Upper lobe of right lung (tissue), 1 donor: ENCODE data around the gene DCUN1D1. TPM values are rescaled to one million over a fixed set of nuclear protein-coding genes. Genes with fewer than 3 reads are reported as not detected.
A peak's percentile ranks its signal among the peaks of the same experiment; 100 is the strongest.
"Not testable (repeated sequence)": the region's sequence is repeated elsewhere in the genome, so short reads cannot be mapped to it uniquely, and the experiment has no call there.

Experiments used
- ATAC-seq: fragments of 200-7000 bp; cut with Tn5 transposase; one replicate; pipeline ENCODE4 v1.9.1; 2020; ENCODE audit warnings: mild to moderate bottlenecking, moderate library complexity
- DNase-seq: peaks from one replicate; pipeline ENCODE4 v3.0.0-alpha.2; 2020
- H3K27ac ChIP-seq: fragments of 200-600 bp; one replicate; pipeline ENCODE4 v1.8.0; 2022
- H3K27me3 ChIP-seq: fragments of 200-600 bp; one replicate; pipeline ENCODE4 v1.8.0; 2022; ENCODE audit warnings: mild to moderate bottlenecking
- H3K36me3 ChIP-seq: fragments of 200-600 bp; one replicate; pipeline ENCODE4 v1.8.0; 2022
- H3K4me1 ChIP-seq: fragments of 200-600 bp; one replicate; pipeline ENCODE4 v1.8.0; 2022
- H3K4me3 ChIP-seq: fragments of 200-600 bp; one replicate; pipeline ENCODE4 v1.8.0; 2022; ENCODE audit warnings: mild to moderate bottlenecking
- H3K9me3 ChIP-seq: fragments of 200-600 bp; one replicate; pipeline ENCODE4 v1.8.0; 2022
- CTCF ChIP-seq: fragments of 200-600 bp; IDR thresholded peaks from one replicate; pipeline ENCODE4 v1.8.0; 2022; ENCODE audit warnings: antibody characterized with exemption
- intact Hi-C: fragments of 100-400 bp; cut with DNase I; formaldehyde crosslinking; loops from one replicate; pipeline ENCODE4 v1.11.0; 2022
- total RNA-seq: library from RNA; stranded (reverse); fragmentation: NEBNext Ultra II Directional; extraction: Animal tissue kit (Norgen Biotek cat#: 25700); gene quantifications from one replicate; pipeline ENCODE4 v1.2.1, GENCODE V29; 2021
- donor health status: DM: no; HTN: yes; CAD: no; lungs with severe emphysema.

Gene DCUN1D1
- total RNA-seq, 1 donor from 2014 or later, result 49.9 TPM

DNA sequence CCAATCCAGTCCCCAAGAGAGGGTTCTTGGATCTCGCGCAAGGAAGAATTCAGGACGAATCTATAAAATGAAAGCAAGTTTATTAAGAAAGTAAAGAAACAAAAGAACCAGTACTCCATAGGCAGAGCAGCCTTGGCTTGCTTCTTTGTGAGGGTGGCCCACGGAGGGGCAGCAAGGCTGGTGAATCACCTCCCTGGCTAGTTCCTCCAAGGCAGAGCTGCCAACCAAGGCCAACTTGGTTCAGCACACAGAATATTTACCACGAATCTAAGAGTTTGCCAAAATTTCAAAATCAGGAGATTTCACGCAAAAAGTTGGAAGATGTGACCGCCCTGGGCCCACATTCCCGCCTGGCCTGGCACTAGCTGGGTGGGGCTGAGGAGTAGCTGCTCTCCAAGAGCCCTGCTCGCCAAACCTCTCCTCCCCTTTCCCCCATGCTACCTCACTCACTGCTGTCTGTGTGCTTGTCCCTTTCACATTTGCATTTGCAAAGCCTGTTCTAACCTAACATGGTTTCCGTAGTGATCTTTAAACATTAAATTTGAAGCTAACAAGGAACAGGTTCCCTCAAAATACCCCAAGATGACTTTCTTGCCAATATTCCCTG, 26.2 kb upstream of the DCUN1D1 start:
- H3K4me1 ChIP-seq, result no peaks in the 10 kb centered on the region
- intact Hi-C loops, result no loop called here
- no peaks in the 10 kb centered on the region for H3K27me3 ChIP-seq
- no peak for TF ChIP-seq CTCF
- H3K27ac ChIP-seq, result no peak overlapping the region
- no peak for ATAC-seq
- no peaks in the 10 kb centered on the region for H3K36me3 ChIP-seq
- H3K4me3 ChIP-seq, result no peak overlapping the region
- DNase-seq, result no peak
- no peaks in the 10 kb centered on the region for H3K9me3 ChIP-seq

DNA sequence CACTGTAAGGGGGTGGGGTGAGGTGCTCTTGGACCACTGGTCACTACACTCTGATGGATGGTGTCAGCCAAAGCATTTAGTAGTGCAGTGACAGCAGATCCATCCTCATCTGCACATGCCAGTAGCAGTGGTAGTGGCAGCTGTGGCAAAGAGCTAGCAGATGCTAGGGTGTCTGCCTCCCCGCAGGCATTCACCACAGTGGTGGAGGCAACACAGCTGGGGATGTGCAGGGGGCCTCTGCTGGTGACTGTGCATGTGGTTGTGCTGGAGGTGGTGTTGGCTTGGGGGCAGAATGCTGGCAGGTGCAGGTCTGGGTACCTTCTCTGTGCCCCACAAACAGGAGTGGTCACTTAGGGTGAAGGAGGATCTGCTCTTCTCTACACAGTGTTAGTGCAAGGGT, 19.4 kb upstream of the DCUN1D1 start:
- Histone ChIP-seq H3K27ac (no peak overlapping the region), H3K9me3 (no peaks in the 10 kb centered on the region), H3K4me1 (no peaks in the 10 kb centered on the region), H3K36me3 (no peaks in the 10 kb centered on the region), H3K27me3 (no peaks in the 10 kb centered on the region), H3K4me3 (no peak overlapping the region)
- DNase-seq (no peak), ATAC-seq (peak; percentile 27)
- intact Hi-C loops, result no loop called here
- no peak for TF ChIP-seq CTCF

DNA sequence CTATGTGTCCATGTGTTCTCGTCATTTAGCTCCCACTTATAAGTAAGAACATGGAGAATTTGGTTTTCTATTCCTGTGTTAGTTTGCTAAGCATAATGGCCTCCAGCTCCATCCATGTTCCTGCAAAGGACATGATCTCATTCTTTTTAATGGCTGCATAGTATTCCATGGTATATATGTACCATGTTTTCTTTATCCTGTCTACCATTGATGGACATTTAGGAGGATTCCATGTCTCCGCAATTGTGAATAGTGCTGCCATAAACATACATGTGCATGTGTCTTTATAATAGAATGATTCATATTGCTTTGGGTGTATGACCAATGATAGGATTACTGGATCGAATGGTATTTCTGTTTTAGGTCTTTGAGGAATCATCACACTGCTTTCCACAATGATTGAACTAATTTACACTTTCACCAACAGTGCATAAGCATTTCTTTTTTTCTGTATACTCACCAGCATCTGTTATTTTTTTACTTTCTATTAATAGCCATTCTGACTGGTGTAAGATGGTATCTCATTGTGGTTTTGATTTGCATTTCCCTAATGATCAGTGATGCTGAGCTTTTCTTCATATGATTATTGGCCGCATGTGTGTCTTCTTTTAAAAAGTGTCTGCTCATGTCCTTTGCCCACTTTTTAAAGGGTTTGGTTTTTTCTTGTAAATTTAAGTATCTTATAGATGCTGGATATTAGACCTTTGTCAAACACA, 13.3 kb upstream of the DCUN1D1 start:
- intact Hi-C loops, H3K36me3 ChIP-seq: not testable (repeated sequence)

DNA sequence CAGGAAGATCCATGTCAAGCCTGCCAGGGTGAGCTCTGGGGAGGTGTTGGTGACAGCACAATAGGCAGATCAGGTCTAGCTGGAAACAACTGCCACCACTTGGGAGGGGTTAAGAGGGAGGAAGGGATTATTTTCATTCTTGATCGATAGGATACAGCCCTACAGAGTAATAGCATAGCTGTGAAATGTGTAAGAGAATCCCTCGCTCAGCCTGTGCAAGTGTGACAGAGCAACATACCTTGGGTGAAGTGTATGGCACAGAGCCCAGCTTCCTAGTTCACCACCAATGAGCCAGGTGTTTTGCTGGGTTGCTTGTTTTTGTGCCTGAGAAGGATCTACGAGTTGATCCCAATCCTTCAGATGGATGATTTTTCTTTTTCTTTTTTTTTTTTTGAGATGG, 9.2 kb upstream of the DCUN1D1 start:
- no peaks in the 10 kb centered on the region for H3K36me3 ChIP-seq
- no peaks in the 10 kb centered on the region for H3K27me3 ChIP-seq
- no peaks in the 10 kb centered on the region for H3K9me3 ChIP-seq
- no peak overlapping the region for H3K4me3 ChIP-seq
- intact Hi-C loops, result no loop called here
- no peak for TF ChIP-seq CTCF
- no peak overlapping the region for H3K27ac ChIP-seq
- ATAC-seq (peak; percentile 73), DNase-seq (no peak)
- no peaks in the 10 kb centered on the region for H3K4me1 ChIP-seq

More for the DNA sequence above, 13.3 kb upstream of the DCUN1D1 start:
- H3K4me3 ChIP-seq, ATAC-seq, H3K27ac ChIP-seq, H3K9me3 ChIP-seq, DNase-seq, H3K27me3 ChIP-seq, H3K4me1 ChIP-seq: not testable (repeated sequence)

- no peak for TF ChIP-seq CTCF
- H3K9me3 ChIP-seq, result no peaks in the 10 kb centered on the region
- no peaks in the 10 kb centered on the region for H3K36me3 ChIP-seq
- ATAC-seq (no peak), DNase-seq (no peak)
- H3K4me1 ChIP-seq, result peaks cover 2% of the 10 kb centered on the region
- no peaks in the 10 kb centered on the region for H3K27me3 ChIP-seq
- no peak overlapping the region for H3K4me3 ChIP-seq
- no peak overlapping the region for H3K27ac ChIP-seq
- intact Hi-C loops, result no loop called here
These were observed 5.7 kb upstream of the DCUN1D1 start for GRCh38 chr3:182986021-182986420.

DNA sequence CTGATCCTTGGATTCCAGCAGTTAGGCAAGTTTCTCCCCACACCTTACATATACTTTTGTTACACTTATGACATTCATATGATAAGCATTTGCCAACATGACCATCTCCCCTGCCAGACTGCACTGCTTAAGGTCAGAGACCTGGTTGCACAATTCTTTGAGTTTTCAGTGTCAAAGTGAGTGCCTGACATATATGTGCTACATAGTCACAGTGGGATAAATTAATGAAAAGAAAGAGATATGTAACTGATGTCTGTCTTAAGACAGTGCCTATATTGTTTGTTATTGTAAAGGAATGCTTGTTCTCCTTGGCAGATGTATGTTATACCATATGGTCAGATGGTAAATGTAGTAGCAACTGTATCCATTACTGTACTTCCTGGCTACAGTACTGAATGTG, 3.5 kb upstream of the DCUN1D1 start:
- intact Hi-C loops, result no loop called here
- Histone ChIP-seq H3K4me1 (peaks cover 8% of the 10 kb centered on the region), H3K36me3 (no peaks in the 10 kb centered on the region), H3K4me3 (no peak overlapping the region), H3K27ac (no peak overlapping the region), H3K9me3 (no peaks in the 10 kb centered on the region), H3K27me3 (no peaks in the 10 kb centered on the region)
- DNase-seq (no peak), ATAC-seq (no peak)
- no peak for TF ChIP-seq CTCF
